GM18520 (cell line): ENCODE results near the gene NMT1.

ENCODE experiments used
- ATAC-seq: cut with Tn5 transposase; IDR thresholded peaks from one replicate; pipeline ENCODE4 v1.9.1; 2021; ENCODE audit not compliant: unreplicated experiment

Gene NMT1

GRCh38 chr17:45077643-45078042, 16.5 kb downstream of the NMT1 start:
- no peak for ATAC-seq

DNA sequence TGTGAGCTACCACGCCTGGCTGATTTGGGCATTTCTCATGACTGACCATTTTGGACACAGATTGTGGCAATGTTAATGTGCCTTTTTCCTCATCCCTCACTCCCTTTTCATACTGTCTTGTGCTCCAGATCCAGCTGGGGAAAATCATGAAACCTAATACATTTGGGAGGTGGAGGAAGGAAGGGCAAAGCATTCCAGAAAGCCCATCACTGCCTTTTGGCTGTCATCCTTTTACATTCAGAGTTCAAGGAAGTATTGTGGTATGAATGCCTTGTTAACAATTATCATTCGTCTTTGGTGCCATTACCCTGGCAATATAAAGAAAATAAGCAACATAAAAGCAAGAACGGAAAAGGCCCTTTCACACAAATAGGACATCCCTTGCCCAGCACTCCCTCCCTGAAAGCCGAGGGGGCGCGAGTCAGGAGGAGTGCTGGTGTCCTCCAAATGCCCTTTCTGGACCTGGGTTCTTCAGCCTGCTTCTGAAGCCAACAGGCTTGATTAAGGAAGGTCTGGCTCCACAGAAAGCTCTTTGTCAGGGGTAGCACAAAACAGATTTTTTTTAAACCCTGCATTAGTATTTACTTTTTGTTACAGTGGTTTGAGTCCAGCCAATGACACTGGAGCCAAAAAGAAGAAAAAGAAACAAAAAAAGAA, 20.1 kb downstream of the NMT1 start:
- no peak for ATAC-seq

- no peak for ATAC-seq
Observed at GRCh38 chr17:45086391-45086790, 25.3 kb downstream of the NMT1 start.

- no peak for ATAC-seq
Observed at GRCh38 chr17:45086865-45087503, 25.9 kb downstream of the NMT1 start.

DNA sequence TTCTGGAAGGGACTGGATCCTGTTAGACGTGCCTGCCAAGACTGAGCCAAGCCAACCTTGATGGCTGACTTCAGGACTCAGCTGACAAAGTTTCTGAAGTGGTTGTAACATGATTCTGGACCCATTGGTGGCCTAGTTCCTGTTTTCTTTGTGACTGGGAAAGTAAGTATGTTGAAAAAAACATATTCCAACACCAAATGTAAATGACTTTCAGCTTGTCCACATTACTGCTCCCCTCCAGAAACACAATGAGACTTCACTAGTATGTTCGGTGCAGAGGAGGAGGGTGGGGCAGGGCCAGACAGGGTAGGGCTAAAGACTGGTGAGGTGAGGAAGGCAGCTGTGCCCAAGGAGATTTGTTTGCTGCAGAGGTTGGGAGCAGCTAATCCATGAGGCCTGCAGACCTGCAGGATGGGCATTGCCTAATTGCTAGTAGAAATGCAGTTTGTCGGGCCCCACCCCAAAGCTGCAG, 26.4 kb downstream of the NMT1 start:
- ATAC-seq = no peak

- ATAC-seq = no peak
Observed at GRCh38 chr17:45087978-45088377, 26.9 kb downstream of the NMT1 start.

GRCh38 chr17:45088741-45089140, 27.6 kb downstream of the NMT1 start:
- ATAC-seq = no peak

- no peak for ATAC-seq
Observed at GRCh38 chr17:45090711-45091110, 29.6 kb downstream of the NMT1 start.

- no peak for ATAC-seq
Observed at GRCh38 chr17:45091778-45092425, 30.8 kb downstream of the NMT1 start.

DNA sequence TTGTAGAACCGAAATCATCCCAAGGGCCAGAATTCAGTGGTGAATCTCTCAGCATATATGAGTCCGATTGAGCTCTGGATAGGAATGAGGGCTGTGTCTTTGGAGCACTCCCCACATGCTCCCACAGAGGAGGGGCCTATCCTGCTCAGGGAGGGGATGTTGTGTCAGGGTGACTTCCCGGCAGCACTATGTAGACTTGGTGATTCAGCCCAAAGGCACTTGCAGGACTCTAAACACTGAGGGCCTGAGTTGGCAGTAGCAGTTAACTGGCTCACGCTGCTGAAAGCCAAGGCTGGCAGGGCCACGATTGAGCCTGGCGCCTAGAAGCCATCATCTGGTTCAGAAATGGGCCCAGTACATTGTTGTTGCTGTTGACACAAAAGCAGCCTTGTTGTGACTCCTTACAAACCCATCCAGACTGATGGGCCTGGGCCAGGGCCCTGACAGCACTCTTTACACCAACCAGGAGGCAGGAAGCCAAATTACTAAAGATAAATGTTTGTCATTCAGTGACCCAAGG, 31.9 kb downstream of the NMT1 start:
- ATAC-seq = no peak

- no peak for ATAC-seq
Observed at GRCh38 chr17:45093444-45094110, 32.5 kb downstream of the NMT1 start.

DNA sequence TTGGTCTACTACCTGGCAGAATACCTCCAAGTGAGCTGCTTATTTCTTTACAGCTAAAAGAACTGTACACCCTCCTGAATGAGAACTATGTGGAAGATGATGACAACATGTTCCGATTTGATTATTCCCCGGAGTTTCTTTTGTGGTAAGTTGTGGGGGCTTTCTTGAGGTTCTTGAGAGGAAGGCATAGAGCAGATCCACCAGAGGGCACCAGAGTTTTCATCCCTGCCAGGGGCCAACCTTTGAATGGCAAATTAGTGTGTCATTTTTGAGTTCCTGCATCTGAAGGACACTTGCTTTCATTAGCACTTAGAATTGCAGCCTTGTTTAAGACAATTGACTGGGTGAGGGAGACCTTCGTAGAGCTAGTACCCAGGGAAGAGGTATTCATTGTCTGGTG, 35.0 kb downstream of the NMT1 start:
- ATAC-seq = no peak

DNA sequence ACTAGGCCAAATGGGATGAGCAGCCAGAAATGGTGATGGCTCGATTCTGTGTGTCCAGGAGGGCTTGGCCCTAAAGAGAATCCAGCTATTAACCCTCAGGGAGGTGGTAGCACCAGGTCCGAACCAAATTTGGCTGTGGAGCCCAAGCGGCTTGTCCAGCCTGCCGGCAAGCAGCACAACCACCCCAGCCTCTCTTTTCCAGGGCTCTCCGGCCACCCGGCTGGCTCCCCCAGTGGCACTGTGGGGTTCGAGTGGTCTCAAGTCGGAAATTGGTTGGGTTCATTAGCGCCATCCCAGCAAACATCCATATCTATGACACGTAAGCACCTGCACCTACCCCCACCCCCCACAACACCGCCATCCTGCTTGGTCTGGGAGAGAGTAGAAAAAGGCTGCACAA, 35.8 kb downstream of the NMT1 start:
- ATAC-seq = no peak

- no peak for ATAC-seq
Observed at GRCh38 chr17:45098081-45098868, 37.2 kb downstream of the NMT1 start.

DNA sequence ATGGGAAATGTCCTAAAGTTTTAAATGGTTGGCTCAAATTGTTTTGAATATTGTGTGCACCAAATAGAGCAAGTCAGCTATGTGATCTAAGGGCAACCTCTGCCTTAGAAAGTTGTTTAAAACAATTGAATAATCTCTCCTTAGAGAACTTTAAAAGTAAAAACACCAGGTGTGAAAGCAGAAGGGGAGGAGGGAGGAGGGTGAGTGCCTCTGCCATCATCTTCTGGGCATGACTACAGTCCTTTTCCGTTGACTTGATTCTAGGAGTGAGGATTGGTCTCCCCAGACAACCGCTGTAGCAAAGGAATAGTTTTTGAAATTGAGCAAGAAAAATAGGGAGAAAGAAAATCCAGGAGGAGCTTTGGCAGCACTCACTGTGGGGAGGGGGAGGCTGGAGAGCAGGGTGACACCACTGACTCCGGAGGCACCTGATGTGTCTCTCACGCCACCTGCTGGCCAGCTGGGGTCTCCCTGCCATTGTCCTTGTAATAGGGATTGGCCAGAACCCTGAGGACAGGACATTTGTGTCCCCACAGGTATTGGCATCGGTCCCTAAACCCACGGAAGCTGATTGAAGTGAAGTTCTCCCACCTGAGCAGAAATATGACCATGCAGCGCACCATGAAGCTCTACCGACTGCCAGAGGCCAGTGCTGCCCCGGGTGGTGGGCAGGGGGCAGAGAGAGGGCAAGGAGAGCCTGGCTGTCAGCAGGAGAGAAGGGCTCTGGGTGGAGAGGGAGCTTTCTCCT, 37.9 kb downstream of the NMT1 start:
- ATAC-seq = no peak

- ATAC-seq = no peak
Observed at GRCh38 chr17:45101546-45101882, 40.4 kb downstream of the NMT1 start.

GRCh38 chr17:45101883-45102811, 41.0 kb downstream of the NMT1 start:
- no peak for ATAC-seq

DNA sequence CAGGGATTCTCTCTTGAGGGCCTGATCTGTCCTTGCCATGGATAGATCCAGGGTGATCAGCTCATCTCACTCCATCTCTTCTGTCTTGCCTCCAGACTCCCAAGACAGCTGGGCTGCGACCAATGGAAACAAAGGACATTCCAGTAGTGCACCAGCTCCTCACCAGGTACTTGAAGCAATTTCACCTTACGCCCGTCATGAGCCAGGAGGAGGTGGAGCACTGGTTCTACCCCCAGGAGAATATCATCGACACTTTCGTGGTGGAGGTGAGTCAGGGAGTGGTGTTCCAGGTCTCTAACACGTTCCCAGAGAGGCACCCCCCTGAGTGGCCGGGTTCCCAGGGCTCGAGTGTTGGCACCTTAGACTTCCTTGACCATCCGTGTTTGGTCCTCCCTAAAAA, 41.7 kb downstream of the NMT1 start:
- no peak for ATAC-seq

DNA sequence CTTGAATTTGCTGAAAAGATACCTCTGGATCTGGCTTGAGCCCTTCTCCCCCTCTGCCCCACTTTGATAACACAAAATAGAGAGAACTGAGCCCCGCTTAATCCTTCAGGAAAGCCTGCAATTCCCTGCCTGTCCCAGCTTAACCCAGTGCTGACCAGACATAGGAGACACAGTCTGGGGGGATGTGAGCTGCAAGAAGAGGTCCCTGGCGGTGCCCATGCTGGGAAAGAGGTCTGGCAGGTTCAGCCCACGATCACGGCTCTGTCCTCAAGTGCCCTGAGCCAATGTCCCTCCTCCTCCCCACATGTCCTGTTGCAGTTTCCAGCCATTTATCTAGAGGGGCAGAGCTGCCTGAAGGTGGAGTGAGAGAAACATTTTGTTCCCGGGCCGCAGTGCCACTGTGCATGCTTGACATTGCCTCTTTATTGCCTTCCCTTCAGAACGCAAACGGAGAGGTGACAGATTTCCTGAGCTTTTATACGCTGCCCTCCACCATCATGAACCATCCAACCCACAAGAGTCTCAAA, 42.2 kb downstream of the NMT1 start:
- no peak for ATAC-seq
